ENCODE results near the gene L3MBTL4.

Gene L3MBTL4

DNA sequence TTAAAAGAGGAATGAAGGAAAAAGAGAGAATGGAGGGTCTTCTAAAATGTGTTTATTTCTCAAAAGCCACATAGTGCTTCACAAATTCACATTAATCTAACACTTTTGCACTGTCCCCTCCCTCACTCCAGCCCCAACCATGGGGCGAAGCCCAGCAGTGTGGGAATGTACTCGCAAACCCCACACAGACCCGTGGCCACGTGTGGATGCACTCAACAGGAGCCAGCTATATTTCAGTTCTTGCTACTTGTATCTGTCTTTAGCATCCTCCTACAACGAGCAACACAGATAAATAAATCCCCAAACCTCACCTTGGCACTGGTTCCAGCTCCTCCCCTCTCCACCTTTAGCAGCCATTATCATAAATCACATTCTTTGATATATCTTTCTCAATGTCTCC is 427.5 kb downstream of the L3MBTL4 start:
- Histone ChIP-seq H3K4me3 (ENCODE audit: low read length) (no peak overlapping the region), H3K27me3 (ENCODE audit: insufficient read depth, low read length, poor library complexity) (no peaks in the 10 kb centered on the region), H2BK15ac (replicated peaks; ENCODE audit: low read depth) (no peak overlapping the region), H3K23ac (ENCODE audit: low read length) (no peak overlapping the region), H3K4me2 (ENCODE audit: low read length) (no peak overlapping the region), H3K27ac (ENCODE audit: low read depth, low read length) (no peak overlapping the region), H3K4me1 (ENCODE audit: control insufficient read depth, low read depth, low read length) (no peaks in the 10 kb centered on the region), H3K9ac (ENCODE audit: low read length) (no peak overlapping the region), H3K79me2 (ENCODE audit: control insufficient read depth, insufficient read depth, low read length) (no peaks in the 10 kb centered on the region), H4K5ac (ENCODE audit: low read length) (no peak overlapping the region), H2BK5ac (ENCODE audit: low read length) (no peak overlapping the region), H2AK5ac (ENCODE audit: low read length) (no peak overlapping the region), H3K36me3 (ENCODE audit: control insufficient read depth, insufficient read depth, low read length) (no peaks in the 10 kb centered on the region), H4K8ac (ENCODE audit: low read depth, low read length) (no peak overlapping the region), H3K18ac (ENCODE audit: low read length) (no peak overlapping the region), H3K56ac (ENCODE audit: low read length) (no peak overlapping the region), H3K79me1 (ENCODE audit: low read length) (no peaks in the 10 kb centered on the region), H3K4ac (ENCODE audit: low read depth, low read length) (no peak overlapping the region), H2BK120ac (ENCODE audit: low read depth, low read length) (no peak overlapping the region)
- no CpG with 5 or more reads among the region's 5 CpGs for WGBS (ENCODE audit: extremely low coverage, insufficient coverage, low lambda C conversion rate)
- DNase-seq, result no peak

GRCh38 chr18:5986257-5986931 is 428.3 kb downstream of the L3MBTL4 start:
- WGBS (ENCODE audit: extremely low coverage, insufficient coverage, low lambda C conversion rate), result no CpG with 5 or more reads among the region's 5 CpGs
- no peaks in the 10 kb centered on the region for H3K79me2 ChIP-seq (ENCODE audit: control insufficient read depth, insufficient read depth, low read length)
- DNase-seq, result no peak

GRCh38 chr18:5984245-5984644 is 430.5 kb downstream of the L3MBTL4 start:
- no peak overlapping the region for H2AK5ac ChIP-seq (ENCODE audit: low read length)
- no peak overlapping the region for H3K18ac ChIP-seq (ENCODE audit: low read length)
- no peak overlapping the region for H3K9ac ChIP-seq (ENCODE audit: low read length)
- no peak overlapping the region for H3K4ac ChIP-seq (ENCODE audit: low read depth, low read length)
- H3K4me3 ChIP-seq (ENCODE audit: low read length), result no peak overlapping the region
- no peaks in the 10 kb centered on the region for H3K79me1 ChIP-seq (ENCODE audit: low read length)
- DNase-seq, result no peak
- no peak overlapping the region for H2BK5ac ChIP-seq (ENCODE audit: low read length)
- no peak overlapping the region for H2BK120ac ChIP-seq (ENCODE audit: low read depth, low read length)
- no peaks in the 10 kb centered on the region for H3K79me2 ChIP-seq (ENCODE audit: control insufficient read depth, insufficient read depth, low read length)
- no peak overlapping the region for H4K5ac ChIP-seq (ENCODE audit: low read length)
- no peak overlapping the region for H3K23ac ChIP-seq (ENCODE audit: low read length)
- no peak overlapping the region for H4K8ac ChIP-seq (ENCODE audit: low read depth, low read length)
- no peaks in the 10 kb centered on the region for H3K36me3 ChIP-seq (ENCODE audit: control insufficient read depth, insufficient read depth, low read length)
- H3K4me2 ChIP-seq (ENCODE audit: low read length), result no peak overlapping the region
- H3K4me1 ChIP-seq (ENCODE audit: control insufficient read depth, low read depth, low read length), result peaks cover 3% of the 10 kb centered on the region
- no peaks in the 10 kb centered on the region for H3K27me3 ChIP-seq (ENCODE audit: insufficient read depth, low read length, poor library complexity)
- no peak overlapping the region for H2BK15ac ChIP-seq (replicated peaks; ENCODE audit: low read depth)
- no CpG with 5 or more reads among the region's 1 CpG for WGBS (ENCODE audit: extremely low coverage, insufficient coverage, low lambda C conversion rate)
- no peak overlapping the region for H3K27ac ChIP-seq (ENCODE audit: low read depth, low read length)
- H3K56ac ChIP-seq (ENCODE audit: low read length), result no peak overlapping the region

More at GRCh38 chr18:5986257-5986931, 428.3 kb downstream of the L3MBTL4 start:
- Histone ChIP-seq H3K79me1 (ENCODE audit: low read length) (no peaks in the 10 kb centered on the region), H2AK5ac (ENCODE audit: low read length) (no peak overlapping the region), H3K36me3 (ENCODE audit: control insufficient read depth, insufficient read depth, low read length) (no peaks in the 10 kb centered on the region), H3K18ac (ENCODE audit: low read length) (no peak overlapping the region), H3K56ac (ENCODE audit: low read length) (no peak overlapping the region), H3K27me3 (ENCODE audit: insufficient read depth, low read length, poor library complexity) (no peaks in the 10 kb centered on the region), H3K4me3 (ENCODE audit: low read length) (no peak overlapping the region), H4K8ac (ENCODE audit: low read depth, low read length) (no peak overlapping the region), H2BK120ac (ENCODE audit: low read depth, low read length) (no peak overlapping the region), H3K9ac (ENCODE audit: low read length) (no peak overlapping the region), H3K23ac (ENCODE audit: low read length) (no peak overlapping the region), H2BK15ac (replicated peaks; ENCODE audit: low read depth) (no peak overlapping the region), H2BK5ac (ENCODE audit: low read length) (no peak overlapping the region), H3K4ac (ENCODE audit: low read depth, low read length) (no peak overlapping the region), H4K5ac (ENCODE audit: low read length) (no peak overlapping the region), H3K4me1 (ENCODE audit: control insufficient read depth, low read depth, low read length) (no peaks in the 10 kb centered on the region), H3K27ac (ENCODE audit: low read depth, low read length) (no peak overlapping the region), H3K4me2 (ENCODE audit: low read length) (no peak overlapping the region)

GRCh38 chr18:5983488-5983887 is 431.2 kb downstream of the L3MBTL4 start:
- WGBS (ENCODE audit: extremely low coverage, insufficient coverage, low lambda C conversion rate), result no CpG with 5 or more reads among the region's 4 CpGs
- Histone ChIP-seq H3K4ac (ENCODE audit: low read depth, low read length) (no peak overlapping the region), H3K36me3 (ENCODE audit: control insufficient read depth, insufficient read depth, low read length) (no peaks in the 10 kb centered on the region), H2BK120ac (ENCODE audit: low read depth, low read length) (no peak overlapping the region), H3K9ac (ENCODE audit: low read length) (no peak overlapping the region), H3K79me2 (ENCODE audit: control insufficient read depth, insufficient read depth, low read length) (no peaks in the 10 kb centered on the region), H3K56ac (ENCODE audit: low read length) (no peak overlapping the region), H2AK5ac (ENCODE audit: low read length) (no peak overlapping the region), H4K8ac (ENCODE audit: low read depth, low read length) (no peak overlapping the region), H3K4me1 (ENCODE audit: control insufficient read depth, low read depth, low read length) (peaks cover 6% of the 10 kb centered on the region), H3K27ac (ENCODE audit: low read depth, low read length) (no peak overlapping the region), H3K18ac (ENCODE audit: low read length) (no peak overlapping the region), H2BK15ac (replicated peaks; ENCODE audit: low read depth) (no peak overlapping the region), H3K4me3 (ENCODE audit: low read length) (no peak overlapping the region), H3K23ac (ENCODE audit: low read length) (no peak overlapping the region), H3K27me3 (ENCODE audit: insufficient read depth, low read length, poor library complexity) (no peaks in the 10 kb centered on the region), H2BK5ac (ENCODE audit: low read length) (no peak overlapping the region), H3K4me2 (ENCODE audit: low read length) (no peak overlapping the region), H4K5ac (ENCODE audit: low read length) (no peak overlapping the region), H3K79me1 (ENCODE audit: low read length) (no peaks in the 10 kb centered on the region)
- peak; percentile 30 for DNase-seq

DNA sequence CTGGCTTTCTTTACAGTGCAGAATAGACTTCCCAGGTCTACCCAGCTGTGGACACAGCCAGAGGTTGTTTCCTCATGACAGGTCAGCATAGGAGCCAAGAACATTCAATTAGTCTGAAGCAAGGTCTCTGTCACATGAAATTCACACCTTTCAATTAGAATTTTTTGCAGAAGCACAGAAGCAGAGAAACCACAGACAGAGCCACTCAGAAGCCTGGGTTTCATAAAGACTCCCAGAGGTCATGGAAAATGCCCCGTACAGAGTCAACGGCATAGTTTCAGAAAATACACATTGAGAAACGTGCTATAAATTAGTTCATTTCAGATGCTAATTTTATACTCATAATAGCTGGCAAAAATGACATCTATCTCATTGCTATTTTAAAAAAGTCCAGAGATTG is 432.4 kb downstream of the L3MBTL4 start:
- Histone ChIP-seq H3K4ac (ENCODE audit: low read depth, low read length) (no peak overlapping the region), H3K18ac (ENCODE audit: low read length) (no peak overlapping the region), H4K5ac (ENCODE audit: low read length) (no peak overlapping the region), H4K8ac (ENCODE audit: low read depth, low read length) (no peak overlapping the region), H3K27ac (ENCODE audit: low read depth, low read length) (no peak overlapping the region), H2BK5ac (ENCODE audit: low read length) (no peak overlapping the region), H3K79me1 (ENCODE audit: low read length) (no peaks in the 10 kb centered on the region), H2BK15ac (replicated peaks; ENCODE audit: low read depth) (no peak overlapping the region), H3K9ac (ENCODE audit: low read length) (no peak overlapping the region), H3K4me2 (ENCODE audit: low read length) (no peak overlapping the region), H3K4me1 (ENCODE audit: control insufficient read depth, low read depth, low read length) (peaks cover 9% of the 10 kb centered on the region), H3K36me3 (ENCODE audit: control insufficient read depth, insufficient read depth, low read length) (no peaks in the 10 kb centered on the region), H3K23ac (ENCODE audit: low read length) (no peak overlapping the region), H3K56ac (ENCODE audit: low read length) (no peak overlapping the region), H3K79me2 (ENCODE audit: control insufficient read depth, insufficient read depth, low read length) (no peaks in the 10 kb centered on the region), H3K27me3 (ENCODE audit: insufficient read depth, low read length, poor library complexity) (no peaks in the 10 kb centered on the region), H3K4me3 (ENCODE audit: low read length) (no peak overlapping the region), H2AK5ac (ENCODE audit: low read length) (no peak overlapping the region), H2BK120ac (ENCODE audit: low read depth, low read length) (no peak overlapping the region)
- WGBS (ENCODE audit: extremely low coverage, insufficient coverage, low lambda C conversion rate), result no CpG with 5 or more reads among the region's 3 CpGs
- DNase-seq, result no peak

DNA sequence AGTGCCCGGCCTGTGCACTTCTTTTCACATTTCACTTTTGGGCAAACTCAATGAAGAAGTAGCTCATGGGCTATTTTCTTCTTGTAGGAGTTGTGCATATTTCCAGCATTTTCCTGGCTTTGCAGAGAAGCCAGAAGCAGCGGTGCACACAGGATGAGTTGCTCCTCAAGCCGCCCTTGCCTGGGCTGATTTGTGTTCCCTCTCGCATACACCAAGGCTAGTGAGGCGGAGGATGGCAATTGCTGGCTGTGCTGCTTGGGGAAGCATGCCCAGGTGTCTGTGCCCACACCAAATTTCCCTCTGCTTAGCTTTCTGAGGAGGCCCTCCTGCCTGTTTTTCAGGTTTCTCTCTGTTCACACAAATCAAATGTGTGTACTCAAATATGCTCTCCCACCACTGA is 434.0 kb downstream of the L3MBTL4 start:
- Histone ChIP-seq H2BK5ac (ENCODE audit: low read length) (peak overlapping the region; percentile 71), H4K8ac (ENCODE audit: low read depth, low read length) (no peak overlapping the region), H4K5ac (ENCODE audit: low read length) (no peak overlapping the region), H2BK15ac (replicated peaks; ENCODE audit: low read depth) (no peak overlapping the region), H3K79me2 (ENCODE audit: control insufficient read depth, insufficient read depth, low read length) (no peaks in the 10 kb centered on the region), H2AK5ac (ENCODE audit: low read length) (no peak overlapping the region), H3K27ac (ENCODE audit: low read depth, low read length) (no peak overlapping the region), H3K36me3 (ENCODE audit: control insufficient read depth, insufficient read depth, low read length) (no peaks in the 10 kb centered on the region), H3K27me3 (ENCODE audit: insufficient read depth, low read length, poor library complexity) (no peaks in the 10 kb centered on the region), H3K79me1 (ENCODE audit: low read length) (no peaks in the 10 kb centered on the region), H3K4ac (ENCODE audit: low read depth, low read length) (no peak overlapping the region), H3K9ac (ENCODE audit: low read length) (no peak overlapping the region), H3K4me3 (ENCODE audit: low read length) (no peak overlapping the region), H3K56ac (ENCODE audit: low read length) (peak overlapping the region; percentile 45), H3K23ac (ENCODE audit: low read length) (peak overlapping the region; percentile 32), H3K4me2 (ENCODE audit: low read length) (no peak overlapping the region), H3K4me1 (ENCODE audit: control insufficient read depth, low read depth, low read length) (peaks cover 12% of the 10 kb centered on the region), H3K18ac (ENCODE audit: low read length) (no peak overlapping the region), H2BK120ac (ENCODE audit: low read depth, low read length) (no peak overlapping the region)
- no CpG with 5 or more reads among the region's 5 CpGs for WGBS (ENCODE audit: extremely low coverage, insufficient coverage, low lambda C conversion rate)
- DNase-seq, result no peak

All from mesendoderm (in vitro differentiated cells).